Stomach smooth muscle (tissue), 2 donors: ENCODE measurements around the gene EDC3.
"Not testable (repeated sequence)": the region's sequence is repeated elsewhere in the genome, so short reads cannot be mapped to it uniquely, and the experiment has no call there.

Source experiments
- H3K27ac ChIP-seq: one replicate; pipeline ENCODE4 v1.7.0; 2013; ENCODE audit warnings: mild to moderate bottlenecking, low read length, inconsistent platforms
- H3K27me3 ChIP-seq, 2 donors: one replicate each; pipeline ENCODE4 v1.7.0; 2013; ENCODE audit warnings: low read length in 2 of 2; ENCODE audit not compliant: insufficient read depth in 2 of 2, control insufficient read depth in 1 of 2
- H3K36me3 ChIP-seq, 2 donors: one replicate each; pipeline ENCODE4 v1.7.0; 2013; ENCODE audit warnings: low read length in 2 of 2; ENCODE audit not compliant: control insufficient read depth in 2 of 2, insufficient read depth in 2 of 2
- H3K4me1 ChIP-seq: one replicate; pipeline ENCODE4 v1.7.0; 2013; ENCODE audit warnings: low read length; ENCODE audit not compliant: control insufficient read depth, insufficient read depth
- H3K4me3 ChIP-seq, 2 donors: one replicate each; pipeline ENCODE4 v1.7.0; 2013; ENCODE audit warnings: low read length in 2 of 2
- H3K9ac ChIP-seq, 2 donors: one replicate each; pipeline ENCODE4 v1.7.0; 2013; ENCODE audit warnings: low read length in 2 of 2, mild to moderate bottlenecking in 1 of 2
- H3K9me3 ChIP-seq, 2 donors: one replicate each; pipeline ENCODE4 v1.7.0; 2013; ENCODE audit warnings: low read length in 2 of 2; ENCODE audit not compliant: control insufficient read depth in 2 of 2
- donor health status: healthy.
- donor health status: Pancreatic carcinoma.

EDC3 gene, protein sequence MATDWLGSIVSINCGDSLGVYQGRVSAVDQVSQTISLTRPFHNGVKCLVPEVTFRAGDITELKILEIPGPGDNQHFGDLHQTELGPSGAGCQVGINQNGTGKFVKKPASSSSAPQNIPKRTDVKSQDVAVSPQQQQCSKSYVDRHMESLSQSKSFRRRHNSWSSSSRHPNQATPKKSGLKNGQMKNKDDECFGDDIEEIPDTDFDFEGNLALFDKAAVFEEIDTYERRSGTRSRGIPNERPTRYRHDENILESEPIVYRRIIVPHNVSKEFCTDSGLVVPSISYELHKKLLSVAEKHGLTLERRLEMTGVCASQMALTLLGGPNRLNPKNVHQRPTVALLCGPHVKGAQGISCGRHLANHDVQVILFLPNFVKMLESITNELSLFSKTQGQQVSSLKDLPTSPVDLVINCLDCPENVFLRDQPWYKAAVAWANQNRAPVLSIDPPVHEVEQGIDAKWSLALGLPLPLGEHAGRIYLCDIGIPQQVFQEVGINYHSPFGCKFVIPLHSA

DNA sequence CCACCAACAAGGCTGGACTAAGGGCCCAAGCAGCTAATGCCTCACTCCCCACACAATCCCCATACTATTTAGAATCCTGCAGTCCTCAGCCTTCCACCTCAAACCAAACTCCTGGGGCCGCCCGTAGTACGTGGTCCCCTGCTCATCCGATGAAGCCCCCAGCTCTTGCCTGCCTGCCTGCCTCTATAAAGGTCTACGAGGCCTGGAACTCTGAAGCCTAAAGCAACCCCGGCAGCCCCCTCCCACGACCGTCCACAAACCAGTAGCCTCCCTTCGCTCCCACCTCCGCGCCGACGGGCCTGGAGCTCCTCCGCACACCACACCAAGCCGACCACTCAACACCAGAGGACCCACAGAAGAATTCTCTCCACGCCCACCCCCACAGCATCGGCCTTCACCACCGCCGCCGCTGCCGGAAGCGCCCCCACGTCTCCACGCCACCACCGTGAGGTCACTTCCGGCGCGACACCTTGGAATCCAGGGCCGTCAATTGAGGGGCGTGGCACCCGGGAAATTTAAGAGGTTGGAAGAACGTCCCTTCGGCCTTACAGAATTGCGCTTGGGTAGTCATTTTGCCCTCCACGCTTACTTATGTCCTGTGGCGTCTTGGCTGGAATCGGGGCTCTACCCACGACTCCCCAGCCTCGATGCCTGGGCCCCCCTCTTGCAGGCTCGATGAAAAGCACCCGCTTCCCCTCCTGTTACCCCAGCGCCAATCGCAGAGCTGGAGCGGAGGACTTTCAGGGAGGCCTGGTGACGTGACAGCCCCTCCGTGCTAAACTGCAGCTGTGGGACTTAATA, at the start of gene EDC3:
Gene EDC3, minus strand, starts transcription at position 428 of the 801 bp plus-strand sequence. CDS start 20,900 bp downstream, outside the sequence.
- Histone ChIP-seq H3K9ac (peak within 1 kb of the TSS; percentile 91 to 98), H3K9me3 (no peaks in the 10 kb centered on the region), H3K4me1 (peaks cover 21% of the 10 kb centered on the region), H3K27ac (peak within 1 kb of the TSS; percentile 87), H3K27me3 (no peaks in the 10 kb centered on the region), H3K36me3 (no peaks in the 10 kb centered on the region), H3K4me3 (peak within 1 kb of the TSS; percentile 94 to 98)

DNA sequence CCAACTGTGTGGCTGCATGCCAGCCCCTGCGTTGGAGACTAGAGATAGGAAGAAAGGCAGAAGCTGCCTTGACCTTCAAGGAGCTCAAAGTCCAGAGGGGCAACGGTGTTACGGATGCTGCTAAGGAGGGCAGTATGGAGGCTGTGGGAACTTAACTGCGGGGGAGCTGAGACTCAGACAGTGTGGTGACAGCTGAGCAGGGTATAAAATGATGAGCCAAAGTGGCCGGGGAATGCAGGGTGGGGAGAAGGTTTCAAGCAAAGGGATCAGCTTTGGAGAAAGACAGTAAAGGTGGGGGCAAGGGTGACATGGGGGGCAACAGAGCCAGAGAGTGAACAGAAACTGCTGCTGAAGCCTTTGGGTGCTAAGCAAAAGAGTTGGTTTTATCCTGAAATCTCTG, 46.6 kb upstream of the EDC3 start:
- H3K9me3 ChIP-seq, result peaks cover 0 to 4% of the 10 kb centered on the region in 2 donors
- no peak overlapping the region for H3K9ac ChIP-seq
- H3K27ac ChIP-seq, result no peak overlapping the region
- H3K36me3 ChIP-seq, result no peaks in the 10 kb centered on the region
- no peak overlapping the region for H3K4me3 ChIP-seq
- H3K4me1 ChIP-seq, result no peaks in the 10 kb centered on the region
- peaks cover 0 to 2% of the 10 kb centered on the region in 2 donors for H3K27me3 ChIP-seq

DNA sequence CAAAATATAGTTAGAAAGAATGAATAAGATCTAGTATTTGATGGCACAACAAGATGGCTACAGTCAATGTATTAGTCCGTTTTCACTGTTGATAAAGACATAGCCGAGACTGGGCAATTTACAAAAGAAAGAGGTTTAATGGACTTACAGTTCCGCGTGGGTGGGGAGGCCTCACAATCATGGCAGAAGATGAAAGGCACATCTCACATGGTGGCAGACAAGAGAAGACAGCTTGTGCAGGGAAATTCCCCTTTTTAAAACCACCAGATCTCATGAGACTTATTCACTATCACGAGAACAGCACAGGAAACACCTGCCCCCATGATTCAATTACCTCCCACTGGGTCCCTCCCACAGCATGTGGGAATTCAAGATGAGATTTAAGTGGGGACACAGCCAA, 42.4 kb upstream of the EDC3 start:
- H3K27ac ChIP-seq, H3K4me3 ChIP-seq, H3K36me3 ChIP-seq, H3K4me1 ChIP-seq, H3K9ac ChIP-seq, H3K9me3 ChIP-seq: not testable (repeated sequence)
- H3K27me3 ChIP-seq, result peaks cover 6 to 13% of the 10 kb centered on the region in 2 donors

DNA sequence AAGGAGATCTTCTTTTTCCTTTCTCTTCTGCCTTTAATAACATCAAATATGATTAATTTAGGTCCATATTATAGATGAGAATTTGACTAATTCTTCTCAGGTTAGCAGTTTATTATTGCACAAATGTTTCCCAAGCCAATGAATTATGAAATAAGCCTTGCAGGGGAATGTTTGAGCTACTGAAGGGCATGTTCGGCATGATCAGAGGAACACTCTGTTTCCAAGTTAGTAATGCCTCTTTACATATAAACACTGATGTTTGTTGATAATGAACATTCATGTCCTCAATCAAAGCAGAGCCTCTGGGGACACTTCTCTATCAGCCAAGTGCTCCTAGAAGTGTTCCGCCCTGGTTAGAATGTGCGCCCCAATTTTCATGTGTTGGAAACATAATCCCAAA, 39.5 kb upstream of the EDC3 start:
- H3K36me3 ChIP-seq, result no peaks in the 10 kb centered on the region
- peaks cover 29 to 30% of the 10 kb centered on the region in 2 donors for H3K27me3 ChIP-seq
- H3K4me1 ChIP-seq, result no peaks in the 10 kb centered on the region
- H3K4me3 ChIP-seq, result no peak overlapping the region
- H3K9me3 ChIP-seq, result no peaks in the 10 kb centered on the region
- no peak overlapping the region for H3K9ac ChIP-seq
- H3K27ac ChIP-seq, result no peak overlapping the region

DNA sequence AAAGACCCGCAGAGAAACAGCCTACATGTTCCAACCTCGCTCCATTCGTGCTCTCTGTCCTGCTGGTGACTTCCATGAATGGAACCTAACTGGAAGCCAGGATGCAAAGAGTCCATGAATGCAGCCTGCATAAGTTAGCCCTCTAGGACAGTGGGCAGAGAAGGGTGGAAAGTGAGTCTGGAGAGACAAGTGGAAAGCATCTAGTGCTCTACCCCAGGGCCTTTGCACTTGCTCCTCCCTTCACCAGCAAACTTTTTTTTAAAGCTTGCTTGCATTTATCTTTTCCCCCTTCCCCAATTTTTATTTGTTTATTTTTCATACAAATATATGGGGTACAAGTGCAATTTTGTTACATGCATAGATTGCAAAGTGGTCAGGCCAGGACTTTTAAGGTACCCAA, 37.4 kb upstream of the EDC3 start:
- Histone ChIP-seq H3K4me1 (no peaks in the 10 kb centered on the region), H3K9me3 (no peaks in the 10 kb centered on the region), H3K27ac (no peak overlapping the region), H3K36me3 (no peaks in the 10 kb centered on the region), H3K27me3 (peaks cover 32 to 36% of the 10 kb centered on the region in 2 donors), H3K9ac (no peak overlapping the region), H3K4me3 (no peak overlapping the region)

DNA sequence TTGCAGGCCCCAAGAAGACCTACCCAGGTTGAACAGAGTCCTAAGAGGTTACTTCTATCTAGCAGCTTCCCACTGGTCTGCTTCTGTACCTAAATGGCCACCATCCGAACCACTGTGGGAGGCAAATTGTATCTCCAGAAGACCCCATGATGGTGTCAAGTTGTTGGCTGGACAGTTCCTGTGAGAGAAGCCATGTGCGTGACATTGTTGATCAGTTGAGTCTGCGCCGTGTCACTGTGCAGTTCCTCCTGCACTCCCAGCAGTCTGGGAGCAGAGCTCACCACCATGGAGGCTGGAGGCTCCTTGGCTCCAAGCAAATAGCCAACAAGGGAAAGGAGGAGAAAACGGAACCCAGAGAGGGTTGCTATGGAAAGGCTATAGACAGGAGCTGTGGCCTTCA, 37.0 kb upstream of the EDC3 start:
- peaks cover 34 to 36% of the 10 kb centered on the region in 2 donors for H3K27me3 ChIP-seq
- H3K27ac ChIP-seq, result no peak overlapping the region
- peaks cover 2% of the 10 kb centered on the region for H3K4me1 ChIP-seq
- H3K9me3 ChIP-seq, result no peaks in the 10 kb centered on the region
- no peak overlapping the region for H3K9ac ChIP-seq
- no peak overlapping the region for H3K4me3 ChIP-seq
- H3K36me3 ChIP-seq, result no peaks in the 10 kb centered on the region

DNA sequence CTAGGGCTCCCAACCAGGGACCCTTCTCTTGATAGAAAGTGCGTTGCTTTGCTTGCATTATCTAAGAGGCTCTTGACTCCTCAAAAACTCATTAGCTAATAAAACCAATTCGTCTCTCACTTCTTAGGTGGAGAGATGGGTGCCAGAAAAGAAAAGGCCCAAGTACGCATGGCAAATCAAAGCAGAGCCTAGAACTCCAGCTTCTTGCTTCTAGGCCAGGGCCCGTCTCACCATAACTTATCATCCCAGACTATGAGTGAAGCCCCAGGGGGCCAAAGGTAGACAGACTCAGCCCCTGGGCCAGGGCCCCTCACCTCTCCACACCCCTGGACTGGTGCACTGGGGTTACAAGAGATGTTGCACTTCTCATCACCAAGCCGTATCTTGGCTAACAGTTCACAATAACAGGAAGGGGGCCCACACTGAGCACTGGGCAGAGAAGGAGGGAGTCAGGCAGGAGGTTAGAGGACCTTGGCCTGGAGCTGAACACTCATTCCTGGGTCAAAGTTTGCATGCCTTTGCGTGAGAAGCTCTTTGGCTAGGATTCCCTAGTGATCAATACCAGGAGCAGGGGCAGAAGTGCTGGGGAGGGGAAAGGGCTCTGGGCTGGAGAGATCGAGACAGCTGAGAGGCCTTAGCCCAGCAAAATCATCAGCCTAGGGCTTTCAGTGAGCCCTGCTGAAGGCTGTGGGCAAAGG, 34.9 kb upstream of the EDC3 start:
- Histone ChIP-seq H3K9me3 (no peaks in the 10 kb centered on the region), H3K4me1 (peaks cover 18% of the 10 kb centered on the region), H3K36me3 (no peaks in the 10 kb centered on the region), H3K27me3 (peaks cover 38 to 43% of the 10 kb centered on the region in 2 donors), H3K27ac (no peak overlapping the region), H3K4me3 (no peak overlapping the region), H3K9ac (no peak overlapping the region)

DNA sequence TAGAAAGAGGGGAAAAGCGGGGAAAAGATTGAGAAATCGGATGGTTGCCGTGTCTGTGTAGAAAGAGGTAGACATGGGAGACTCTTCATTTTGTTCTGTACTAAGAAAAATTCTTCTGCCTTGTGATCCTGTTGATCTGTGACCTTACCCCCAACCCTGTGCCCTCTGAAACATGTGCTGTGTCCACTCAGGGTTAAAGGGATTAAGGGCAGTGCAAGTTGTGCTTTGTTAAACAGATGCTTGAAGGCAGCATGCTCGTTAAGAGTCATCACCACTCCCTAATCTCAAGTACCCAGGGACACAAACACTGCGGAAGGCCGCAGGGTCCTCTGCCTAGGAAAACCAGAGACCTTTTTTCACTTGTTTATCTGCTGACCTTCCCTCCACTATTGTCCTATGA, 33.5 kb upstream of the EDC3 start:
- Histone ChIP-seq H3K27me3 (peaks cover 30 to 40% of the 10 kb centered on the region in 2 donors), H3K4me1 (peaks cover 21% of the 10 kb centered on the region)
- not testable (repeated sequence) for H3K27ac ChIP-seq, H3K9ac ChIP-seq, H3K4me3 ChIP-seq, H3K36me3 ChIP-seq, H3K9me3 ChIP-seq

DNA sequence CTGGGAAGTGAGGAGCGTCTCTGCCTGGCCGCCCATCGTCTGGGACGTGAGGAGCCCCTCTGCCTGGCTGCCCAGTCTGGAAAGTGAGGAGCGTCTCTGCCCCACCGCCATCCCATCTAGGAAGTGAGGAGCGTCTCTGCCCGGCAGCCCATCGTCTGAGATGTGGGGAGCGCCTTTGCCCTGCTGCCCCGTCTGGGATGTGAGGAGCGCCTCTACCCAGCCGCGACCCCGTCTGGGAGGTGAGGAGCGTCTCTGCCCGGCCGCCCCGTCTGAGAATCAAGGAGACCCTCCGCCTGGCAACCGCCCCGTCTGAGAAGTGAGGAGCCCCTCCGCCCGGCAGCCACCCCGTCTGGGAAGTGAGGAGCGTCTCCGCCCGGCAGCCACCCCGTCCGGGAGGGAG, 32.9 kb upstream of the EDC3 start:
- not testable (repeated sequence) for H3K4me3 ChIP-seq, H3K9me3 ChIP-seq, H3K9ac ChIP-seq, H3K36me3 ChIP-seq, H3K27ac ChIP-seq
- Histone ChIP-seq H3K4me1 (peaks cover 21% of the 10 kb centered on the region), H3K27me3 (peaks cover 30 to 39% of the 10 kb centered on the region in 2 donors)

DNA sequence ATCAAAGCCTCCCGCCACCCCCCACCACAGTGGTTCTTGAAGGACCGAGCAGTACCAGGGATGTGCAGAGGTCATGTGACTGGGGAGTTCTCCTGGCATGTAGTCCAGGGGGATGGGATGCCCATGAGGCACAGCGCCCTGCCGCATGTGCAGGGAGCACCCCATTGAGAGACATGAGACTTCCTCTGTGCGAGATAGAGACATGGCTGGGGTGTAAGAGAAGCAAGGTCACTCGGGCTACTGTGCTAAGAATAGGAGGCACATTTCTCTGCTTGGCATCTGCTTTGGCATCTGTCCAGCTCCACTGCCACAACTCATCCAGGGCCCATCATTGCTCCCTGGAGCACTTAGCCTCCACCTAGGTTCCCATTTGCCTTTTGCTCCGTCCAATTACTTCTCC, 31.9 kb upstream of the EDC3 start:
- no peak overlapping the region for H3K9ac ChIP-seq
- no peaks in the 10 kb centered on the region for H3K9me3 ChIP-seq
- H3K27me3 ChIP-seq, result peaks cover 26 to 32% of the 10 kb centered on the region in 2 donors
- H3K4me1 ChIP-seq, result peaks cover 21% of the 10 kb centered on the region
- no peak overlapping the region for H3K4me3 ChIP-seq
- no peaks in the 10 kb centered on the region for H3K36me3 ChIP-seq
- H3K27ac ChIP-seq, result no peak overlapping the region
